ENCODE measurements around the gene FAM124B.
A peak's percentile ranks its signal among the peaks of the same experiment; 100 is the strongest.
"Not testable (repeated sequence)": the region's sequence is repeated elsewhere in the genome, so short reads cannot be mapped to it uniquely, and the experiment has no call there.

FAM124B gene

DNA sequence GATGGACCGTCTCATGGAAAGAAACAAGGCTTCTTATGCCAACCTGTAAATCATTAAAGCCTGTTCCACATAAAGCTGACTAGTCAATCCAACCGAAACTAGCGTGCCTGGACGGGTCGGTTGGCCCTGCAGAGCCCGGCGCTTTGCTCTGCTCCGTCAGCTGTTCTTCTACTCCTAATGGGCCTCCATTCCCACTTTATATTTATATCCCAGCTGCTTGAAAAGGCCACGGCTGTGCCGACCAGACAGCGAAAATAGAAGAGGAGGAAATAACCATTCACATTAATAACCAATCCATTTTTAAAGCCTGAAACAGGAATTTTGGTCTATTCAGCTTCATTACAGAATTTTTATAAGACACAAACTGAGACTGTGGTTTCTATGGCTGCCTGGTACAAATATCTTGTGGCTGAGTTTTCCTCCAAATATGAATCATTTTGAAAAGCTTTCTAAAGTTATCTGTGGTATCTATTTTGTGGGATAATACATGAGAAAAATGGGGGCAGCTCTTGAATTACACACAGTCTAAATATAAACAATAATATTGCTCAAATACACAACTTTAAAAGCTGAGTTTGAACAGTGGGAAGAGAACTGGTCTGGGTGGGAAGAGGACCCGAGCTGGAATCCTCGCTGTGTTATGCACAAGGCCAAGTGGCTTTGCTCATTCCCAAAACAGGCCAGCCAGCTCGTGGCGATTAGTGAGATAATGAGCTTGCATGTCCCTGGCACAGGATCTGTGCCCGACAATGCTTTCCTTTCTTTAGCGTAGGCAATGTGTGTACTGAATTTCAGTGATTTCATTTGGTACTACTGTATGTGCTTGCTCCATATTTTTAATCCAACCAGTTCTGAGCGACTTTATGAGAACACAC is 10.5 kb upstream of the FAM124B start:
- FAIRE-seq = peak; percentile 94

DNA sequence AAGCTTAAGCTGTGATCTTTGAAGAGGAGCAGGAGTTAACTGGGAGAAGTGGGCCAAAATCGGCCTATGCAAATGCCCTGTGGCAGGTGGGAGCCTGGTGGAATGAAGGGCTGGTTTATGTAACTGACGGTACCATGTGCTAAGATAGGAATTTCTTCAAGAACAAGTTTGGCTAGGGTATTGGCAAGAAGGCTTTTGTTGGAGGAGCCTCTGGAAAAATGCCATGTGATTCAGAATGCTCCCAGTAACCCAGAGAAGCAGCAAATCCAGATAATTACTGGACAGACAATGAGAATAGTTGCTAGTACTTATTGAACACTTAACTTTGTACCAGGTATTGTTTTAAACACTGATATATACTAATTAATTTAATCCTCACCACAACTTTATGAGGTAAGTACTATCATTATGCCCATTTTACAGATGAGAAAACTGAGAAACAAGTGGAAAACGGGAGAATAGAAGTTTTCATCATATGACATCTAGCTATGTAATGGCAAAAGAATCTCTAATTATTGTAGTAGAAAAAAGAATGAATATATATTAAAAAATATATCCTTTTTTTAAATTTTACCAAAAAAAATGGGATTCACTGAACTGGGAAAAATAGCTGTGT is 9.1 kb upstream of the FAM124B start:
- FAIRE-seq = peak; percentile 13

DNA sequence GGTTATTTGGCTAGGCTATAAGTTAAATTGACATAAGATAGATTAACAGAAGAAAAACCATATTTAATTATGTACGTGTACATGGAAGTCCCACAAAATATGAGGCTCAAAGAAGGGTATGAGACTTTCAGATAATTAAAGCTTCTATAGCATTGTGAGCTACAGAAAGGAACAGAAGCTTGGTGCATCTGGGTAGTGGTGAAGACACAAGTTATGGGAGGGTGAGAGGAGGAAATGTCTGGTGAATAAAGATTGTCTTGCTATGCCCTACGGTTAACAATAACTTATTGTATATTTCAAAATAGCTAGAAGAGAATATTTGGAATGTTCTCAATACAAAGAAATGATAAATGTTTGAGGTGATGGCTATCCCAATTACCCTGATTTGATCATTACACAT is 6.8 kb upstream of the FAM124B start:
- FAIRE-seq = no peak

DNA sequence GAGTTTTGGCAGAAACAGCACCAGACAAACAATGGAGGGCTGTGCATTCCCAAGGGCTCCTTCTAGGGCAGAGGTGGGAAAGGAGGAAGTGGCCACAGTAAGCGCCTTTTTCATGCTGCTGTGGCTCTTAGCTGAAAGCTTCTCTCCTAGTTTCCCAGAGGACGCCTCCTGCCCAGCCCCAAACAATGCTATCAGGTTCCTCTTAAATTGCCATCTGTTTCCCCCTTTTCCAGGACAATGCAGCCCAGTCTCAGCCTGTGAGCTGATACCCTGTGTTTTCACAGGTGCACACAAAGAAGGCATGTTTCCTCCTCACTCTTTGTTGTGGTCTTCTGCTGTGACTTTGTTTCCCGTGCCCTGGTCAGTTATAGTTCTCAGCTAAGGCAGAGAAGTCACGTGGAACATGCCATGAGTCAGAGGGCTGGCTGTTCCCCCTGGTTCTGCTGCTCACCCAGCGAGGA is 5.4 kb upstream of the FAM124B start:
- no peak for FAIRE-seq

DNA sequence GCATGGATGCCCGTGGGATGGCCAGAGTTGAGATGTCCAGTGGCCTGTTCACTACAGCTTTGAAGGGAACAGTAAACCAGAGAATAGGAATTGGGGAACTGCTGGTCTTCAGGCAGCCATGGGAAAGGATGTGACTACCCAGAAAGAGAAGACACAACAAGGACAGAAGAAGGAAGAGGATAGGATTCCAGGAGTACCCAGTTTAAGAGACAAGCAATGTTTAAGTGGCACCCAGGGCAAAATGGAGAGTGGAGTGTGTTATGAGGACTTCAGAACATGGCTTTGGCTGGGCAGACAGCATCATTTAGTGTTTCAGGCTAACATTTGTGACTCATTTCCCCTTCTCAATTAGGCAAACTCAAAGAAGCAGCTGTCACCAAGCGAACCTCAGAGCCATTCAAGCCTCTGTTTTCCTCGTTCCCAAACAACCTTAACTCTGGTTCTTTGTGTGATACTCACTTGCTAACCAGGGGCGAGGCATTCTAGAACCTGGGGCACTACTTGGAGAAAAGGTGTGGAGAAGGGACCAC is 4.0 kb upstream of the FAM124B start:
- FAIRE-seq = no peak

DNA sequence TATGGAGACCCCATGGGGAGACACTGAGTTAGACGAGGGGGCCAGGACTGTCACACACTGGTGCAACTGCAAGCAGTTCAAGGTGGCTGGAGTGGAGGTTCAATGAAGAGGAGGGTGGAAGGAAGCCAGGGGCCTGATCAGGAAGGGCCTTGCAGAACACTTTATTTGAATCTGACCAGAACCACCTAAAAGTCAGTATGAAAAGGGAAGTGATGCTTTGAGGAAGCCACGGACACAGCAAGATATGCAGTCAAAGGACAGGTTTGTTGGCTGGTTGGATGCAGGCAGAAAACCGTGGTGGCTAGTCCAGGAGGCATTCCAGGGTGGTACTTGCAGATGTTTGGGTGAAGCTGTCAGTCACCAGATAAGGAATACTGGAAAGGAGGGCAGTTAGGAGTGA is 3.5 kb upstream of the FAM124B start:
- FAIRE-seq = no peak

DNA sequence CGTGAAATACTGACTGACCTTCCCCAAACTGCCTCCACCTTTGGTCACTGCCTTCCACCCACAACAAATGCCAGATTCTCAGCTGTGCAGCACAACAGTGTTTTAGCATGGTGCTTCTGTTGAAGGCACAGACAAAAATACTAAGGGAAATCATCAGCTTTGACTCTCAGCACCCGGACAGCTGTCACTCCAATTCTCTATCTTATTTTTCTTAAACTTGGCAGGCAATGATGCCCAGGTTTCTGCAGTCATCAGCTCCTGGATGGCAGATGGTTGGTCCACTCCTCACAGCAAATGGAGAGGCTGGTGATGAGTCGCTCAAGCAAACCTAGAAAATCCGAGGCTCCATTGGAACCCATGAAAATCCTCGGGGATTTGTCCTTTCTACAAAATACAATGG is 2.9 kb upstream of the FAM124B start:
- no peak for FAIRE-seq

DNA sequence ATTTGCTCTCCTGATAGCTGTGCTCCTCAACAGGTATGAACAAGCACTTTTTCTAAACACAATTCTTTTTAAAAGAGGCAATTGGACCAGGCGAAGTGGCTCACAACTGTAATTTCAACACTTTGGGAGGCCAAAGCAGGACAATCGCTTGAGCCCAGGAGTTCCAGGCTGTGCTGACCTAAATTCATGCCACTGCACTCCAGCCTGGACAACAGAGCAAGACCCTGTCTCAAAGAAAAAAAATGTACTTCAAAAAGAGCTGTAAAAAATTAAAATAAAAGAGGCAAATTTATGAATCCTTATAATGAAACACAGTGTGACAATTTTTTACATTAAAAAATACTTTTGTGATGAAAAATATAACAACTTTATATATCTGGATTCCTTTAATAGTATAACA is 1.8 kb upstream of the FAM124B start:
- no peak for FAIRE-seq

DNA sequence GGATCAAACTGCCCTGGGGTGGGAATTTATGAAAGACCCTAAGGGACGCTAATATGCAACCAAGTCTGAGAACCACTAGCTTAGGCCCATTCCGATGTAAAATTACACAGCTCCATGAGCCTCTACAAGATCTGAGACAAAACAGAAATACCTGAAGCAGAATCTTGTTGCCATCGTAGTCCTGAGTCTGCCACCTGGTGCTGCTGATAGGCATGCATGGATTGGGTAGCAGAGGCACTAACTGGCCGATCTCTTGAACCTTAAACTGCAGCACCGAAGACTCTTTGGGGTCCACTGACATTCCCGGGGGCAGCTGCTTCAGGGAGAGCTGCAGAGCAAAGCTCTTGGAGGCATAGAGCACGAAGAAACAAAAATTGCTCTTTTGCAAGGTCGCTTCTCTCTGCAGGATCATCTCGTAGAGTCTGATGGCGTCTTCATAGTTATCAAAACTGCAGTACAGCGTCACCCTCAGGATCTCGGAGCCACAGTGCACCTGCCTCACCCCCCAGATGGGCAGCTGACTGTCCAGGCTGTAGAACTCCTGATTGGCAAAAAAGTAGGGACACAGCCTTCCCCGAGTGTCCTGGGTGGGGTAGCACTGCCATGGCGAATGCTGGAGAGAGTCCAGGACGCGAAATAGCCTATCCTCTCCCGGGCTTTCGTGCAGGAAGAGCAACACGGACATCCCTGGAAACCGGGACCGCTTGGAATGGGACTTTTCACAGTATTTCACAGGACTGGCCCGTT is 848 bp downstream of the FAM124B start:
- FAIRE-seq = no peak

DNA sequence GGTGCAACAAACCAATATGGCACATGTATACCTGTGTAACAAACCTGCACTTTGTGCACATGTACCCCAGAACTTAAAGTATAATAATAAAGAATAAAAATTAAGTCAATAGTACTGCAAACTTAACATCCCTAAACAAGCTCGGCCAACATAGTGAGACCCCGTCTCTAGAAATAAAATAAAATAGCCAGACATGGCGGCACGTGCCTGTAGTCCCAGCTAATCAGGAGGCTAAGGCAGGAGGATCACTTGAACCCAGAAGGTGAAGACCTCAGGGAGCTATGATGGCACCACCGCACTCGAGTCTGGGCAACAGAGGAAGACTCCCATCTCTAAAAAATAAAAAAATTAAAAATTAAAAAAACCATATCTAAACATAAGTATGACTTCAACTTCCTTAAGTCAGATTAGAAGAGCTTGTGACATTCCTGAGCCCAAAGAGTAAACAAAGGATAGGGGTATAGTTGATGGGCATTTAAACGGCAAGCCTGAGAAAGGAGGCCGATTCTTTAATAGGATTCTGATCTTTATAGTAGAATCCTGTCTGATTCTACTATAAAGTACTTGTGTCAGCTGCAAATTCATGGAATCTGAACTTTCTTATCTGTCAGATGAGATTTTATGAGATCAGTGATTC is 1.6 kb downstream of the FAM124B start:
- FAIRE-seq = no peak

DNA sequence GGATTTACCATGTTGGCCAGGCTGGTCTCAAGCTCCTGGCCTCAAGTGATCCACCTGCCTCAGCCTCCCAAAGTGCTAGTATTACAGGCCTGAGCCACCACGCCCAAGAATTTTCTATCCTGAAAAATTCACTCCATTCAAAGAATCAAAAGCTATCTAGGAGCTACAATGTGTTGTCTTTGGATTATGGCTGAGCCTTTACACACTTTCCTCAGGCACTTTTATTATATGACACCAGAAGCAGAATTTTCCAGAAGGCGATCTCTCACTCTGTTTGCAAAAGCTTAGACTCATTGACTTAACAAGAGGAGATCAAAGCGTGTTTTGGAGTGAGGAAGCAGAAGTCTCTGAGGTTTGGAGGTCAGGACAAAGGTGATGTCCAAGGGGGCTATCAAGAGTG is 3.6 kb downstream of the FAM124B start:
- no peak for FAIRE-seq

DNA sequence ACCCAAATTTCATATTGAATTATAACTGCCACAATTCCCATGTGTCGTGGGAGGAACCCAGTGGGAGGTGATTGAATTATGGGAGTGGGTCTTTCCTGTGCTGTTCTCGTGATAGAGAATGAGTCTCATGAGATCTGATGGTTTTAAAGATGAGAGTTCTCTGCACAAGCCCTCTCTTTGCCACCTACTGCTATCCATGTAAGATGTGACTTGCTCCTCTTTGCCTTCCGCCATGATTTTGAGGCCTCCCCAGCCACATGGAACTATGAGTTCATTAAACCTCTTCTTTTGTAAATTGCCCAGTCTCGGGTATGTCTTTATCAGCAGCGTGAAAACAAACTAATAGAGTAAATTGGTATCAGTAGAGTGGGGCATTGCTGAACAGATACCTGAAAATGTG is 4.8 kb downstream of the FAM124B start:
- not testable (repeated sequence) for FAIRE-seq

DNA sequence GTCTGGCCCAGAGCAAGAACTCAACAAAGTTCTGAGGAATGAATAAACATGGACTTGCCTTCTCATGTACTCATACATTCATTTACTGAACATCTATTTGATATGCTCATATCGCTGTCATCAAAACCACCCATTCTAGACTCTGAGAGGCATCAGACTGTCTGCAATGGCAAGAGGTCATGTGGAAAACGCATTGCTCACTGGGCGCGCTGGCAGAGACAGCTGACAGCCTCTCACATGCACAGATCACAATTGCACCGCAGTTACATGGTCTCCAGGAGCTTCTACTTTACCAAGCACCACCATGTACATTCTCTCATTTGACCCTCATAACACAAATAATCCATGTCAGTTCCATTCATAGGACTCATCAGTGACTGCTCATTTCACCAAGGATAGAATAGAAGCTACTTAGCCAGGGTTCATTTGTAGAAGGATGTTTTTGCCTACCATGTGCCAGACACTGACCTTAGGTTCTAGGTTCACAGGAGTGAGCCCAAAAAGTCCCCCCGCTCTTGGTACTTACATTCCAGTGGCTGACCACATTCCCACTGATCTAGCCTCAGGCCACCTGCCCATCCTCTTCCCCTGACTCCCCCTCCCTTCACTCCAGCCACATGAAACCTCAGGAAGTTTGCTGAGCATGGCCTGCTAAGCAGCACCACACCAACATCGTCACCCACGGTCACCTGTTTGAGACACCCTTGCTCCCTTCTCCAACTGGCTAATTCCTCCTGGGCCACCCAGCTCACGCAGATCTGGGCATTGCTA is 6.1 kb downstream of the FAM124B start:
- no peak for FAIRE-seq

DNA sequence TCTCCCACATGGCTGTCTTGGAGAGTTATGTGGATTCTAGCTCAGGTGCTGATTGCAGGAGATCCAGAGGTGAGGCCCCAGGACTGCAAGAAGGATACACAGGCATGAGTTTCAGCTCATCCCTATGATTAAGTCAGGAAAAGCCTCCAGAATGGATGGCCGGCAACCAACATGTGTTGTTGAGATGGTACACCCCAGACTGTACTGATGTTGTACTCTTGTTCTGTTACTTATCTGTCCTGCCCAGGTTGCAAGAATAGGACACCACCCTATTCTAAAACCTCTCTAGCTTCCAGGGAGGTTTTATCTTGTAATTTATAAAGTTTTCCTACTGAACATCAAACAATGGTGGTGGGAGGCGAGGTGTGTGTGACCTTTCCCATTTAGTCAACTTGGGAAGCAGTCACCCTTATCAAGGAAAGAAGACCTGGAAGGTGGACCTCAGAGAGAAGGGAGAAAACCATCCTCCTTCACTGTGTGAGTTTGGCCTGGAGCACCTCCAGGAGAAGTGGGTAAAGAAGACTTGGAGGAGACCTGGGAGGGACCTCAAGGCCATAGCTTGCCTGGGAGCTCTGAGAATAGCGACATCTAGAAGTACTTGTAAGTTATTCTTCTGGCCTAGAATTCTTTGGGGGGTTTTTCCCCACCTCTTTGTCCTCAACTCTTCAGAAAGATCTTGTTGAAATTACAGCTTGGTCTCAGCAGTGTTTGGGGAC is 8.6 kb downstream of the FAM124B start:
- FAIRE-seq = no peak

DNA sequence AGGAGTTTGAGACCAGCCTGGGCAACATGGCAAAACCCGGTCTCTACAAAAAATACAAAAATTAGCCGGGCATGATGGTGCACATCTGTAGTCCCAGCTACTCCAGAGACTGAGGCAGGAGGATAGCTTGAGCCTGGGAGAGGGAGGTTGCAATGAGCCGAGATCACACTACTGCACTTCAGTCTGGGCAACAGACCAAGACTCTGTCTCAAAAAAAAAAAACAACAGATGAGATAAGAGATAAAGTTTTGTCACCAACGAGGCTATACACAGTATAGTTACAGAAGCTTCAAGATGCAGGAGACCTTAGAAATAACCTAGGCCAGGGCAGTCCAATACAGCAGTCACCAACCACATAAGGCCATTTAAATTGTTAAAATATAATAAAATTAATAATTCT is 9.4 kb downstream of the FAM124B start:
- no peak for FAIRE-seq

DNA sequence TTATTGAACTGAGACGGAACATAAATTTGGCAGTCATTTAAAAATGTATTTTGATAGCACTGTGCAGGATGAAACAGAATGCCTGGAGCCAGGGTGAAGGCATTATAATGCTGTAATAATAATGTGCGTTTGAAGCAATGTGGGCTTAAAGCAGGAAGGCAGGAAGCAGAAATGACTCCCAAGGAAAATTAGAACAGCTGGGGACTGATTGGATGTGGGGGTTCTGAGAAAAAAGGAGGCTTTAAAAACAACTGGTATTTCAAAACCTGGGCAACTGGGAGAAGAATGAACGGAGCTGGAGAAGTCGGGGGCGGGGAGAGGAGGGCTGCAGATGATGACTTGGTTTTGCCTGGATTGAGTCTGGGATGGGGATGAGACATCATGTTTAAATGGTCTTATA is 12.6 kb downstream of the FAM124B start:
- FAIRE-seq = no peak

DNA sequence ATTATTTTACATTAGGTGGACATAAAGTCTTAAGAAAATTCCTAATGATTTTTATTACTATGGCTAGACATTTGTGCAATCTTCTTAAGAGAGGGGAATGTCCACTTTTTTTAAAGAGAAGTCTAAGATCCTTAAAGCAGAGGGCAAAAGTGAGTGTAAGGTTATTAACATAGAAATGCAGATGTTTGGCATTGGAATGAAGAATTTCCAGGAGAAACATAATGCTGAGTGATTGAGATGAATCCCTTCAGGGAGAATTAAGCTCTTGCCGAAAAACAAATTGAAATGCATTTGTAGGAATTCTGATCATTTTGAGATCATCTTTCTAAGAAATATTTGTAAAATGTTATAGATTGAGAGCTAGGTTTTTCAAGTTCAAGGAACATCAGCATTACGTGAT is 15.0 kb downstream of the FAM124B start:
- no peak for FAIRE-seq

DNA sequence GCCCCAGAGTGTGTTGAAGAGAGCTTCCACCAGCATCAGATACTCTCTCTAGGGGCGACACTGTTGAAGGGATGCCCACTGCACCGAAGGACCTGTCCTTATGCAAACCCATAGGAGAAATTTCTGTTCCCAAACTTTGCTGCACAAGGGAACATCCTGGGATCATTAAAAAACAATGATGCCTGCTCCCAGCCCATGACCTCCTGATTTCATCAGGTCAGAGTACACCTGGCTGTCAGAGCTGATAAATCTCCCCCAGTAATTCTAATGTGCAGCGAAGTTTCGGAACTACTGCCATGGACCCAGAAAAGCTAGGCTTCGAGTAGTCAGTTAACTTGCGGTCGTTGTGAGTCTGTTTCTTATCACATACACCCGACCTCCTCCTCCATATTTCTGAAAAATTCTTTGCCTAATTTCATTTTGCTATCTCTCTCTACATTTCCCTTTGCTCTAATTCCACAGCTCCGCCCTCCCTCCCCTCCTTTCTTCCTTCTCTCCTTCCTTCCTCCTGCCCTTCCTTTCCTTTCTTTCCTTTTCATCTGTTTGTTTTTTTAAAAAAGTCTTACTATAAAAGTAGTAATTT is 18.8 kb downstream of the FAM124B start:
- FAIRE-seq = no peak

DNA sequence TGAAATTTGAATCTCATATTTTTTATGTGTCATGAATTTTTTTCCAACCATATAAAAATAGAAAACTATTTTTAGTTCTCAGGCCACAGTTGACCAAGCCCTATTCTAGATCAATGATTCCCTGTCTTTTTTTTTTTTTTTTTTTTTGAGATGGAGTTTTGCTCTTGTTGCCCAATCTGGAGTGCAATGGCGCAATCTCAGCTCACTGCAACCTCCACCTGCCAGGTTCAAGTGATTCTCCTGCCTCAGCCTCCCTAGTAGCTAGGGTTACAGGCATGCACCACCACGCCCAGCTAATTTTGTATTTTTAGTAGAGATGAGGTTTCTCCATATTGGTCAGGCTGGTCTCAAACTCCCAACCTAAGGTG is 19.6 kb downstream of the FAM124B start:
- FAIRE-seq = not testable (repeated sequence)

DNA sequence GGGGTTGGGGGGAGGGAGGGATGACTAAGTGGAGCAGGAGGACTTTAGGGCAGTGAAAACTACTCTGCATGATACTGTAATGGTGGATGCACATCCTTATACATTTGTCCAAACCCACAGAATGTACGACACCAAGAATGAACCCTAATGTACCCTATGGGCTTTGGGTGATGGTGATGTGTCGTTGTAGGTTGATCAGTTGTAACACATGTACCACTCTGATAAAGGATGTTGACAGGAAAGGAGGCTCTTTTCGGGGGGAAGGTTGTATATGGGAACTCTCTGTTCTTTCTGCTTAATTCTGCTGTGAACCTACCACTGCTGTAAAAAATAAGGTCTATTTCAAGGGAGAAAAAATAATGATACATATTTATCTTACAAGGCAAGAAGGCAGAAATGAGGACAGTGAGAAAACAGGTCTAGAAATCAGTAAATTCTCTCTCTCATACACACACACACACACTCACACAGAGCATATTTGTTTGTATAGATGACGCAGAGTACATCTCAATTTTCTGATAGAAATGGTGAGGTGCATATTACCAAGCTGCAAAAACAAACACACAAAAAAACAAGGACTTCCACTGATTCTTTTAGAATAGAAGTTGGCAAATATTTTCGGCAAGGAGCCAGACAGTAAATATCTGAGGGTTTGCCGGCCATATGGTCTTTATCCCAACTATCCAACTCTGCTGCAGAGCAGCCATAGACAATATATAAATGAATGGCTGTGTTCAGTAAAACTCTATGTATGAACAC is 20.2 kb downstream of the FAM124B start:
- FAIRE-seq = no peak

All from islet of Langerhans (tissue), 1 donor.